T-helper 1 cell (primary cell): Measurements from ENCODE around the gene MDC1.
A peak's percentile ranks its signal among the peaks of the same experiment; 100 is the strongest.

Experiments used
- DNase-seq, 5 donors: peaks; one replicate each; pipeline ENCODE4 v3.0.0-alpha.2; 2012 to 2020

Gene MDC1

GRCh38 chr6:30747902-30748769 is 31.1 kb upstream of the MDC1 start:
- DNase-seq: no peak

GRCh38 chr6:30747300-30747687 is 30.2 kb upstream of the MDC1 start:
- DNase-seq: no peak

DNA sequence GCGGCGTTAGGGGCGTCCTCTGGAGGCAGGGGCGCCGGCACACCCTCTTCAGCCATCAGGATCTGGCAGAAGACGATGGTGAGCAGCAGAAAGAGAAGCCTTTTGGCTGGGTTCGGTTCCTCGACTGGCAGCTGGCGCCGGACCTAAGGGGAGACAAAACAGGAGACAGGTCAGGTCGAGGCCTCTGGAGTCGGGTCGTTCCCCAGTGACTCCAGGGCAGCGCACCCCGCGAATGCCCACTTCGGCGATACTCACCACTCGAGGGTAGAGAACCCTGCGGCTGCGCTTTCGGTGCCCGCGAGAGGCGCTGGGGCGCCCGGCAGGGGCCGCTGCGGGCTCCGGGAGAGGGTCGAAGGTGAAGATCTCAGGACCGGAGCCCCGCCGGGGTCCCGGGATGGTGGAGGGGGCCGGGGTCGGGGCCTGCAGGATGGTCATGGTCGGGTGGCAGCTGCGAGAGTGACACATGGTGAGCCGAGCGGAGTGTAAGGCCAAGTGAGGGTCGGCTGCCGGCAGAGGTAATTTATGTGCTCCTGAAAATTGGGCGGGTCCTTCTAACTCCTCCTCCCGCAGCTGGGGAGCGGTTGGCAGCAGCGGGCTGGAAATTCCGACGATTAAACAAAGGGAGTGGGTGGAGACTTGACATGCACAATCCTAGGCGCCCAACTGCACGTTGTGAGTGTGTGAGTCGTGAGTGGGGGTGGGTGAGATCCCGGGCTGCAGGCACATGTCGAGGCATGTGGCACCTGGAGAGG is 27.1 kb upstream of the MDC1 start, which contains the start of gene IER3:
TSS of gene IER3 (minus strand) at position 494 of the 752 bp plus-strand sequence. CDS start at position 465, 29 bp downstream.
- DNase-seq: peak; percentile 42 to 80 (median 62)

GRCh38 chr6:30743099-30744053 is 26.3 kb upstream of the MDC1 start:
- peak in 3 of 5 donors; percentile 26 to 64 (median 33) for DNase-seq

DNA sequence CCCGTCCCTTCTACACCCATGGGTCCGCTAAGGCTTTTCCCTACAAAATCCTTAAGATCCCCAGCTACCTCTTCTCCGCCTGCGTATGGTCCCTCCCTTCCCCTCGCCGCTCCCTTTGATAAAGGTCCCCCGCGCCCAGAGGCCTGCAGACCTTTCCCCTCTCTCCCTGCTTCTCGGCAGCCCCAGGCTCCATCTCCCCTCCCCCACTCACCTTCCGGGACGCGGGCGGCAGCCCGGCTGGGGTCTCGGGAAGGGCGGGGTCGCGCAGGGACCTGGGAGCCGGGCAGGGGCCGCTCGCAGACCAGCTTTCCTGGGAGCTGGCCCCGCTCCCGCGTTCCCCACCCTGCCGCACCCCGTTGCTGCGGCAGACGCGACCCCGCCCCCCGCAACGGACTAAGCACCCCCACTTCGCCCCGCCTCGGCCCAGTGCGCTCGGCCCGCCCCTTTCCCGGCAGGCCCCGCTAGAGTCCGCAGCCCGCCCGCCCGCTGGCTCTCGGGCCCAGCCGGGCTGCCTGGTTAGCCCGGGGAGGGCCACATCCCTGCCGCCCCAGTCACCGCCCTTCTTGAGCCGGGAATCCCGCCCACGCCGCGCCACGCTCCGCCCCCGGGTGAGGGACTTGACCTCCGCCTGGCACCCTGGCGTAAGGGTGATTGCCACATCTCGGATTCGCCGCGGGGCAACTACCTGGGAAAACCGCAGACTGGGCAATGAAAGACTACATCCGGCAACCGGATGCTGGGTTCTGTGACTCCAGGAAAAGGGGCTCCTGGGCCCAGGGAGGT is 25.4 kb upstream of the MDC1 start, which contains the start of gene FLOT1:
TSS of gene FLOT1 (minus strand) at position 372 of the 783 bp plus-strand sequence. CDS start 498 bp downstream, outside the sequence.
- DNase-seq: peak; percentile 71 to 96 (median 77)

DNA sequence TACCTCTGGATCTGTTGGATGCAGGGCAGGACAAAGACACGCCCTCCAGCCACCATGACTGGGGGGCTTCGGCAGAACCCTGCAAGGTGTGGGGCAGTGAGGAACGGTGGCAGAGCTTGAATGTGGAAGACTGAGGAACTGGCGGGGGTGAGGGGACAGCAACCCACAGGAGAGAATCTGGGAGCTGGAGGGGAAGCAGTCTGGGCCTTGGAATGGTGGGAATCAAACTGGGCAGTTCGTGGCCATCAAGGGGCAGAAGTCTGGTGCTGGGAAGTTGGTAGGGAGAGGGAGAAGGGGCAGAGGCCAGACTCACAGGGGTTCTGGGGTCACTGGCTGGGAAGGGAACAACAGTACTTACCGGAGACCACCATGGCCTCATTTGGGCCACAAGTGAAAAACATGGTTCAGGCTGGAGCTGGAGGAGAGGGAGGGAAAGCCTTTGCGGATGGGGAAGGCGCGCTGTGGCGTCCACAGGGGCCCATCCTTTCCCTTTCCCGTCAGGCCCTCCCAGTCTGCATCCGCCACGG is 24.8 kb upstream of the MDC1 start:
- DNase-seq: no peak

DNA sequence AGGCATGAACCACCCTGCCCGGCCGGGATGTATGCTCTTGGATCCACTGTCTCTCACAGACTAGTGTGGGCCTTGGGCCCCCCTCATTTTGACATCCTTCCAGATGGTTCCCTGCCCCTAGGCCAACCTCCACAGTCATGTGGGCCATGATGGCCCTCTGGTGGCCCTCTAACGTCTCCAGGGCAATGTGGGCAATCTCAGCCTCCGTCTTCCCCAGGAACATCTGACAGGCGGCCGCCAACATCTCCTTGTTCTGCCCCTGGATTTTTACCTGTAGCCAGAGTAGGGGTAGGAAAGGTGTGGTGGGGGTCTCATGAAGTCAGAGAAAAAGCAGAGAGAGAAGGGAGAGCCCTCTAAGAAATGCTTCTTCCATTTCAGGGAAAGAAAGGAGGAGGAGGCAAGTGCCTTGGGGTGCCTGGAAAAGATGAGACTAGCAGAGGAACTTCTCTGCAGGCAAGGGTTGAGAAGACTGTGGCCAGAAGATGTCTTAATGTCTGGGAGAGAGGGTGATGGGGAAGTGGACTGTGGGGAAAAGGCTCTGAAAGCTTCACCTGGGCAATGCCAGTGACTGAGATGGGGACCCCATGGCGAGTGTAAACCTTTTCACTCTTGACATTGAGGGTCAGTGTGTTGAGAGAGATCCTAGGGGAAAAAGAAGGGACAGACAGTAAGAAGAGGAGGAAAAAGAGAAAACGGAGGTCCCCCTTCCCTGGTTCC is 24.1 kb upstream of the MDC1 start:
- no peak for DNase-seq

GRCh38 chr6:30740540-30740870 is 23.4 kb upstream of the MDC1 start:
- no peak for DNase-seq

DNA sequence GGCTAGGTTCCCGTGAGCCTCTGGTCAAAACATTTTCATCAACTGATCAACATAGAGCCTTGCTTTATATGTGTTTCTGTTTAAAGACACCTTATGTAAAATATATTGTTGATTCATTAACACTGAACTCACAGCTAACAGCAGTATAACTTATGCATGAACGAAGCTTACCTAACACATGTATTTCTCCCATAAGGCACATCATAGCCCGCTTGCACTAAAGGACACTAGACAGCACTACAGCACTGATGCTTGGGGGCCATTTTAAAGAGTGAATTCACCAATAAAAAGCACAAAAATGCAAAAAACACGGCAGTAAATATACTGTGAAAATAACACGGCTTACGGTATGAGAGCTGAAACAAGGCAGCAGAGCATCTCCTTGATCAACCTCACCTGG is 21.5 kb upstream of the MDC1 start:
- DNase-seq: no peak

- DNase-seq: no peak
Observed at GRCh38 chr6:30735668-30736314, 18.7 kb upstream of the MDC1 start.

DNA sequence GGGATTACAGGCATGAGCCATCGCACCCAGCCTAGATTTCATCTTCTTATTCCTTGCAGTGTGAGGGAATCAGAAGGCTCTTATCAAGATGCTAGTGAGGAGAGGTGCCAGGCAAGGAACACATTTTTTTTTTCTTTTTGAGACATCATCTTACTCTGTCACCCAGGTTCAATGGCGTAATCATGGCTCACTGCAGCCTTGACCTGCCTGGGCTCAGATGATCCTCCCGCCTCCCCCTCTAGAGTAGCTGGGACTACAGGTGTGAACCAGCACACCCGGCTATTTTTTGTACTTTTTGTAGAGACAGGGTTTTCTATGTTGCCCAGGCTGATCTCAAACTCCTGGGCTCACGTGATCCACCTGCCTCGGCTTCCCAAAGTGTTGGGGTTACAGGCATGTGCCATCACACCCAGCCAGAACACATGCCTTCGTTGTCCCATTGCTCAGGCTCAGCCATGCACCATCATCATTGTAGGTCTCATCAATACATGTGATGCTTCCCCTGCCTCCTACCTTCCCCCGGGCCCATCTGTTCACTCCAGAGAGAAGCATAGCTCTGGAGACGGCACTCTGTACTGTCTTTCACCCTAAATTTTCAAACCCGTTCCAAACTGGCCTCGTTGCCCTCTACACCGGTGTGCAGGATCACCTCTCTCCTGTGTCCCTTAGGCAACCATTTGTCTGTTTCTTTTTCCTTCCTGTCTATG is 15.3 kb upstream of the MDC1 start:
- DNase-seq: no peak

GRCh38 chr6:30730601-30731435 is 13.7 kb upstream of the MDC1 start:
- DNase-seq: peak; percentile 74 to 87 (median 79)

DNA sequence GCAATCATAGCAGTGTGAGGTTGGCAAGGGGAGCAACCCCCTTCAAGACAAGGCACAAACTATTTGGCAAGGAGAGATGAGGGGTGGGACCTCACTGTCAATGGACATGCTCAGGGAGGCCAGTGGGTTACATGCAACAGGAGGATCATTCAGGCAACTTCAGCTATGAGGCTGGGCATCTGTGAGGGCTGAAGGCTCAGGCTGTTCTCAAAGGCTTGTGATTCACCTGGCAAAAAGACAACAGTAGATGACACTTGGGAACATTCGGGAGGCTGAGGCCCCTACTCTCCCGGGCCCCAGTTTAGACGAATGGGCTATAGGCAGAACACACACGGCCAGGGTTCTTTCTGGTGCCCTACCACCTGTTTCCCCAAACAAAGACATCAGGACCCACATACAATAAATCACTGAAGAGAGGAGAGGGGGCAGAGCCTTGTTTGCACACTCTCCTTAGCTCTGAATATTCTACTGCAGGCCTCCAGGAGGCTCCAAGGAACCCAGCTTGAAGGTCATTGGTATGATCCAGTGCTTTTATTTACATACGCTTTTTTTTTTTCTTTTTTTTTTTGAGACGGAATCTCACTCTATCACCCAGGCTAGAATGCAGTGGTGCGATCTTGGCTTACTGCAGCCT is 11.0 kb upstream of the MDC1 start:
- DNase-seq: no peak

DNA sequence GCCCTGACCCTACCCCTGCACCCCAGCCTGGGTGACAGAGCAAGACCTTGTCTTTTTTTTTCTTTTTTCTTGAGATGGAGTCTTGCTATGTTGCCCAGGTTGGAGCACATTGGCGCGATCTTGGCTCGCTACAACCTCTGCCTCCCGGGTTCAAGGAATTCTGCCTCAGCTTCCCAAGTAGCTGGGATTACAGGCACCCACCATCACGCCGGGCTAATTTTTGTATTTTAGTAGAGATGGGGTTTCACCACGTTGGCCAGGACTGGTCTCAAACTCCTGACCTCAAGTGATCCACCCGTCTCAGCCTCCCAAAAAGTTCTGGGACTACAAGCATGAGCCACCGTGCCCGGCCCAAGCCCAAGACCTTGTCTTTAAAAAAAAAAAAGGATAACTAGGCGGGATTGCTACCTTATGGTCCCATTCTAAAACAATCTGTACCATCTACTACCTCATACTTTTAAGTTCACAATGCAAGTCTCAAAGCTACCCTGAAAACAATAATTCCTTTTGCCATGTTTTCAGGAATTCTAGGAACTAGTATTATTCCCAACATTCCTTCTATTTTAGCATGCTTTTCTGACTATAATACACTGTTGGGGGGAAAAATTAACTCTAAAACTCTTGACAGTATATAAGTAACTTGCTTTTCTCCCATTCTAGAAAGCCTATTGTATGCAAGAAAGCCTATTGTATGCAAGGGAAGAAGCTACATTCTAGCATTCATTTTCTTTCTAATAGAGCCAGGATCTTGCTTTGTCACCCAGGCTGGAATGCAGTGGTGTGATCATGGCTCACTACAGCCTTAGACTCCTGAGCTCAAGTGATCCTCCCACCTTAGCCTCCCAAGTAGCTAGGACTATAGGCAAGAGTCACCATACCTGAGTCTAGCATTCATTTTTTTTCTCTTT is 9.7 kb upstream of the MDC1 start:
- no peak for DNase-seq

DNA sequence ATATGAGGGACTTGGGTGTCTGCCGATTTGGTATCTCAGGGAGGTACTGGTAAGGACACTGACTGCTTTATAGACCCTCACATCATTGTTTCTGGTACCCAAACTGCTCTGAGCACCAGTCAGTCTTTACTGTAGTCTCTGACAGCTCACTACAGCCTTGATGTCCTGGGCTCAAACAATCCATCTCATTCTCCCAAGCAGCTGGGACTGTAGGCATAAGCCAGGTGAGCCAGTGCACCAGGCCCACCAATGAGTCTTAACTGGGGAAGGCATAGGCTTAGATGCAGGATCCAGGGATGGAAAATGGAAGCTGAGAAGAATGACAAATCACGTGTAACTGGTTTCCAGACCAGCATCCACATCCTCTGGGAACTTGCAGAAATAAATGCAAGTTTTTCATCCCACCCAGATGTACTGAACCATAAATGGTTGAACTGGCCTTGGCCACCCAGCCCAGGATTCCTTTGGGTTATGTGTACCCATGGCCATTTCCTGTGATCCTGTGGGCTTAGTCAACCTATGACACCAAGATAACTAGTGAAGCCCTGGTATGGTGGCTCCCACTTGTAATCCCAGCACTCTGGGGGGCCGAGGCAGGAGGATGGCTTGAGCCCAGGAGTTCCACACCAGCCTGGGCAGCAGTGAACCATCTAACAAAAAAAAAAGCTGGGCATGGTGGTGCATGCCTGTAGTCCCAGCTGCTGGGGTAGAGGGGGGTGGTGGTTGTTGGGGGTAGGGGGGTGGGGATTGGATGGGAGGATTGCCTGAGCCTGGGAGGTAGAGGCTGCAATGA is 8.8 kb upstream of the MDC1 start:
- DNase-seq: no peak
